Ramos (cell line): Measurements from ENCODE around the gene WFDC10B.
"Not testable (repeated sequence)": the region's sequence is repeated elsewhere in the genome, so short reads cannot be mapped to it uniquely, and the experiment has no call there.

Experiments used
- in situ Hi-C: fragments of 300-500 bp; cut with MboI; formaldehyde crosslinking; loops from one replicate; pipeline ENCODE4 v1.14.3; 2022; ENCODE audit warnings: low sequenced_read_pairs; ENCODE audit not compliant: unreplicated experiment

WFDC10B gene

DNA sequence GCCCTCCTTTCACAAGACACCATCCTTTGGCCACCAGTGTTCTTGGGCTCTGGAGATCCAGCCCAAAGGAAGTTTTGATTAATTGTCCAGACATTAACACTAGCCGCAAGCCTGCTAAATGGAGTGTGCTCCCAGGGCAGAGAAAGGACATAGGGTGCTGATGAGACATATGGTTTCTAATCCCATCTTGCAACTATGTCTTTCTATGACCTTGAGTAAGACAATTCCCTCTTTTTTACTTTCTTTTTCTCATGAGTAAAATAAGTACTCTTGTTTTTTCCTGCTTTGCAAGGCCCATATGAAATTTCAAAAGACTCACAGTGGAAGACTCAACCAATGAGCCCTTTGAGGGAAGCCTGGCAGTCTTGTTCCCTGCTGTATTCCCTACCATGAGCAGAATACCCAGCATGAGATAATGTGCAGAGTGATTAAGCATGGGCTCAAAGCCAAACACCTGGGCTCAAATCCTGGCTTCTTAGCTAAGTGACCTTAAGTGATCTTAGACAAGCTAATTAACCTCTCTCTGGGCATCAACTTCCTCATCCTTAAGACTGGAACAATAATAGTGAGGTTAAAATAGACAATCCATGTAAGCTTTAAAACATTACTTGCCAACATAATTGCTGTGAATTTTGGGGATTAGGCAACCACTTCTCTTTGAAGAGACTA lies at the start of gene WFDC10B:
TSS of gene WFDC10B (minus strand) at position 51 of the 669 bp plus-strand sequence. CDS start 19,027 bp downstream, outside the sequence.
- in situ Hi-C loops, result no loop called here

DNA sequence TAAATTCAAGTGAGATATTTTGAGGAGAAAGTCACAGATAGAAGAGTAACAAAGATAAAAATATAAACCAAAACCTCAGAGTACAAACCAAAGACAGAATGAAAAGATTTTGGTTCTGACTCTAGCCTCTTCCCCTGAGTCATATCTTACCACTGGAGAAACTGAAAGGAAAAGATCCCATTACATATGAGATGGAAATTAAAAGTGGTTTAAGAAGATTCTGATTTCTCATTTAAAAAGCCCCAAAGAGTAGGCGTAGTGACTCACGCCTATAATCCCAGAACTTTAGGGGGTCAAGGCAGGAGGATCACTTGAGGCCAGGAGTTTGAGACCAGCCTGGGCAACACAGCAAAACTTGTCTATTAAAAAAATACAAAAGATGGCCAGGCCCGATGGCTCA lies 47.9 kb upstream of the WFDC10B start:
- in situ Hi-C loops, result loop anchor here (25.0 kb wide), 2 partner anchors 290 to 440 kb away; partner anchors contain the start of genes MATN4, RBPJL and WFDC2

DNA sequence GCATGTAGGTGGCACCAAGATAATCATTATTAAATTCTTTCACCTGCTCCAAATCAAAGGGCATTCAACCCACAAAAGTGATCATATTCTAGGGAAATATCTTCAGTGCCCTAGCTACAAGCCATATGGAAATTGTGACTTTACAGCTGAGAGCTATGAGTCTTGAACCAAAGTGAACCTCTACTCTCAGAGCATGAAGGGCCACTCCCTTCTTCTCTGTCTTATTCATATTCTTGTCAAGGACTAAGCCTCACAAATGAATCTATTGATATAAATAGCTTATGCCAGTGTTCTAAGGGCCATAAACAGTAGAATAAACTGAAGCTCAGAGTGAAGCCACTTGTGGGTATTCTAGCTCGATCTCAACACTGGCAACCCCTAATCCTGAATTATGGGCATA lies 46.9 kb upstream of the WFDC10B start:
- in situ Hi-C loops, result loop anchor here (25.0 kb wide), 2 partner anchors 289 to 439 kb away; partner anchors contain the start of genes MATN4, RBPJL and WFDC2

DNA sequence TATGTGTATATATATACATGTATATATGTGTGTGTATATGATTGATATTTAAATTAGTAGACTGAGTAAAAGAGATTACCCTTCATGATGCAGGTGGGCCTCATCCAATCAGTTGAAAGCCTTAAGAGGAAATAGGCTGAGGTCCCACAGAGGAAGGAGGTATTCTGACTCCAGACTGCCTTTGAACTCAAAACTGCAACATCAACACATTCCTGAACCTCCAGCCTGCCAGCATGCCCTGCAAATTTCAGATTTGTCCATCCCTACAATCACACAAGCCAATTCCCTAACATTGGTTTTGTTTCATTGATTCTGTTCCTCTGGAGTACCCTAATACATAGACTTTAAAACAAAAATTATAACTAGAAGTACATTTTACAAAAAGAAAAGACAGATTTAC lies 40.2 kb upstream of the WFDC10B start:
- in situ Hi-C loops, result no loop called here

DNA sequence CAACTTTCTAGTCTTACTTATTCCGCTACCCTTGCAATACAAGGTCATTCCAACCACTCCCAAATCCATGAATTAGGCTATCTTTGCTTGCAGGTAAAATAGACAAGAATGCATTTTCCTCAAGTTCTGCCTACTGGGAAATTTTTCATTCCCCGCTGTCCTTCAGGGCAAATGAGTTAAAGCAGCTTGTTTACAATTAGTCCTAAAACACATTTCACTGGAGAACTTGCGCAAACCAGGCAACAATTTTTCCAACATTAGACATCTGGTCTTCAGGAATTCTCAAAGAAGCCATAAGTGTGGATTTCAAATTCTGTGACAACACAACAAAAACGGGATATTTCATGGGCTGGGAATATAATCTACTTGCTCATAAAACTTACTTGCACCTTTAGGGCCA lies 37.8 kb upstream of the WFDC10B start:
- in situ Hi-C loops, result no loop called here

DNA sequence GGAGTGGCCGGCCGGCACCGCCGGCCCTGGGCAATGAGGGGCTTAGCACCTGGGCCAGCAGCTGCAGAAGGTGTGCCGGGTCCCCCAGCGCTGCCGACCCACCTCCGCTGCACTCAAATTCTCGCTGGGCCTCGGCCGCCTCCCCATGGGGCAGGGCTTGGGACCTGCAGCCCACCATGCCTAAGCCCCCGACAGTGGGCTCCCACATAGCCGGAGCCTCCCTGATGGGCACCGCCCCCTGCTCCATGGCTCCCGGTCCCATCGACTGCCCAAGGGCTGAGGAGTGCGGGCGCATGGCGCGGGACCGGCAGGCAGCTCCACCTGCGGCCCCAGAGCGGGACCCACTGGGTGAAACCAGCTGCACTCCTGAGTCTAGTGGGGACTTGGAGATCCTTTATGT lies 31.2 kb upstream of the WFDC10B start:
- in situ Hi-C loops, result no loop called here

DNA sequence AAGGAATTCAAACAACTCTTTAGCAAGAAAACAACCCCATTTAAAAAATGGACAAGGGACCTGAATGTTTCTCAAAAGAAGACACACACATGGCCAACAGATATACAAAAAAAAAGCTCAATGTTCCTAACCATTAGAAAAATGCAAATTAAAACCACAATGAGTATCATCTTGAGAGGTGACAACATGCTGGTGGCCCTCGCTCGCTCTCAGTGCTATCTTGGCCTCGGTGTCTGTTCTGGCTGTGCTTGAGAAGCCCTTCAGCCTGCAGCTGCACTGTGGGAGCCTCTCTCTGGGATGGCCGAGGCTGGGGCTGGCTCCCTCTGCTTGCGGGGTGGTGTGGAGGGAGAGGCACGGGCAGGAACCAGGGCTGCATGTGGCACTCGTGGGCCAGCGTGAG lies 30.7 kb upstream of the WFDC10B start:
- in situ Hi-C loops, result no loop called here

DNA sequence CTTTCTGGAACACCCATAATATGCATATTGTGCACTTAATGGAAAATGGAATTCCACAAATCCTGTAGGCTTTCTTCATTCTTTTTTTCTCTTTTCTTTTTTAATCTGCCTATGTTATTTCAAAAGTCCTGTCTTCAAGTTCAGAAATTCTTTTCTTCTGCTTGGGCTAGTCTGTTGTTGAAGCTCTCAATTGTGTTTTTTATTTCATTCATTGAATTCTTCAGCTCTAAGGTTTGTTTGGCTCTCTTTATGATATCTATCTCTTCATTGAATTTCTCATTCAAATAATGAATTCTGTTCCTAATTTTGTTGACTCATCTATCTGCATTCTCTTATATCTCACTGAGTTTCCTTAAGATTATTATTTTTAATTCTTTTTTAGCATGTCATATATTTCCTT lies 27.4 kb upstream of the WFDC10B start:
- in situ Hi-C loops, result no loop called here

DNA sequence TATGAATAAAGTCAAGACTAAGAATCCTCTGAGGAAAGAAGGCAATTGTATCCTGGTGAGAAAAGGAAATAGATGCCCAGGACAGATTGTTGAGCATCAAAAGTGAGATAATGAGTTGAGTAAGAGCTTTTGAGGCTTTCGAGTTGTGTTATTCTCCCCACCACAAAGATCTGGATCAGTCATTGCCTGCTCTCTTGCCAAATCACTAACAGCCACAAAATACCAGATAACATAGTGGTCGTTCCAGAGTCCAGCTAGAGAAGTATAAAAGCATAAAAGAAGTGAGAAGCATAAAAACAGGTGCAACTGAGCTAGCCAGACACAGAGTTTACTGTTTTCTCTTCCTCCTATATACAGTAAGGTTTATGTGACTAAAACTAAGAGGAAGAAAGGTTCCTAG lies 22.2 kb upstream of the WFDC10B start:
- in situ Hi-C loops, result no loop called here

DNA sequence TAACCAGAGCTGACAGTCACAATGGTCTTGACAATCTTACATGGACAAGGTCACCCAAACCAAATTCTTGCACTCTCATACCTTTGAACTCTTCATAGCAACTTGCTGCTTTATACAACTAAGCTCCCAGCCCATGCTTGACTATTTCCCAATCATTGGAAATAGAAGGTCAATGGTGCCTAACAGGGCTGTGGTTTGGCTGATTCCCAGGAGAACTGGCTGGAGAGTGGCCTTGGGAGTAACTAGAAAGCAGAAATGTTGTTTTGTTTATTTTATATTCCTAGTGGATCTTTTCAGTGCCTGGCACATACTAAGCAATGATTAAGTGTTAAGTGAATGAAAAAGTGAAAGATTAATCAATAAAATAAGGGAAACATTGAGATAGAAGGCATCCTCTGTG lies 20.3 kb upstream of the WFDC10B start:
- in situ Hi-C loops, result no loop called here

DNA sequence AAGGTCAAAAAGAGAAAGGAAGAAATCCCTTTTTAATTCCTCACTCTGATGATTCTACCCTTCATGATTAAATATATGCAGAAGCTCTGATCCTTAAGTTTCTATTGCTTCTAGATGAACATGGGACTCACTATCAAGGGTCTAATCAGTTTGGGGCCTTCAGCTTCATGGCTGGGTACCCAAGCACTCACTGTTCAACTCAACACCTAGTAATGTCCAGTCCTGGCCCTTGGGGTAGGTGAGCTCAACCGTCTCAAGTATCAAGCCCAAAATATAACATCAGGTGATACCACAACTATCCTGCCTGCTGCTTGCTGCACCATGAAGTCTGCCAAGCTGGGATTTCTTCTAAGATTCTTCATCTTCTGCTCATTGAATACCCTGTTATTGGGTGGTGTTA lies 17.2 kb upstream of the WFDC10B start, which contains the start of gene SPINT4:
TSS of gene SPINT4 (plus strand) at position 301 of the 400 bp plus-strand sequence. CDS start at position 322, 21 bp downstream.
- in situ Hi-C loops, result no loop called here

DNA sequence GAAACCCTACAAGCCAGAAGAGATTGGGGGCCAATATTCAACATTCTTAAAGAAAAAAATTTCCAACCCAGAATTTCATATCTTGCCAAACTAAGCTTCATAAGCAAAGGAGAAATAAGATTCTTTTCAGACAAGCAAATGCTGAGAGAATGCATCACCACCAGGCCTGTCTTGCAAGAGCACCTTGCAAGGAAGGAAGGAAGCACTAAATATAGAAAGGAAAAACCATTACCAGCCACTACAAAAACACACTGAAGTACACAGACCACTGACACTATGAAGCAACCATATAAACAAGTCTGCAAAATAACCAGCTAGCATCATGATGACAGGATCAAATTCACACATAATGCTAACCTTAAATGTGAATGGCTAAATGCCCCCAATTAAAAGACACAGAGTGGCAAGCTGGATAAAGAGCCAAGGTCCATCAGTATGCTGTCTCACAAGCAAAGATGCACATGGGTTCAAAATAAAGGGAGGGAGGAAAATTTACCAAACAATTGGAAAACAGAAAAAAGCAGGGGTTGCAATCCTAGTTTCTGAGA lies 11.4 kb upstream of the WFDC10B start:
- in situ Hi-C loops, result not testable (repeated sequence)

DNA sequence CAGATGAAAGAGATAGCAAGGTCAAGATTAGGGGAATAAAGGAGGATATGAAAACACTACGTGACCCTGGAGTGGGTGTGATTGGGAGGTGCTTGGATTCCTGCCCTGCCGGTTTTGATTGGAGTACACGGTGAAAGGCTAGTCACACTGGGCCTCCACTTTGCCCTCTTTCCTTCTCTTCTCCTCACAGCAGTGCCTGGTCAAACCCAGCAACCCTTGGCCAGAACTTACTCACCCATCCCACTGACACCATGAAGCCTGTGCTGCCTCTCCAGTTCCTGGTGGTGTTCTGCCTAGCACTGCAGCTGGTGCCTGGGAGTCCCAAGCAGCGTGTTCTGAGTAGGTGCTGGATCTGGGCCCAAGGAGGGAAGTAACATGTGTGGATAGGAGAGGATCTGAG lies 2.9 kb downstream of the WFDC10B start, which contains the start of gene WFDC13:
TSS of gene WFDC13 (plus strand) at position 166 of the 400 bp plus-strand sequence. CDS start at position 252, 86 bp downstream.
- in situ Hi-C loops, result no loop called here

DNA sequence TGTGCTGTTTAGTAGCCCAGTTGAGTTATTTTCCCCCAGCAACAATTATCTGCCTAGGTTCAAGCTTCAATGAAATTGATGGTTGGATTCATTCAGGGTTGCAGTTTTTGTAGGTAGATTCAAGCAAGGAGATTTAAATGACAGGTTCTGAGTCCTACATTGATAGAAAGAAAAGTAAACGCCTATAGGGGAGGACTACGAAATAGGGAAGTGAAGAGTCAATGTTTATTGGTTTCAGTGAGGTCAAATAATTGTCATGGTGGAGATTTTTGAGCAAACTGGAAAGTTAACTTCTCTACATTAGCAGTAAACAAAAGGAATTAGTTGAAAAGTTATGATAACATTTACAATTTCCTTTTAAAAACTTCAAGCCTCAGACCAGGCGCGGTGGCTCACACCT lies 3.7 kb downstream of the WFDC10B start:
- in situ Hi-C loops, result no loop called here

DNA sequence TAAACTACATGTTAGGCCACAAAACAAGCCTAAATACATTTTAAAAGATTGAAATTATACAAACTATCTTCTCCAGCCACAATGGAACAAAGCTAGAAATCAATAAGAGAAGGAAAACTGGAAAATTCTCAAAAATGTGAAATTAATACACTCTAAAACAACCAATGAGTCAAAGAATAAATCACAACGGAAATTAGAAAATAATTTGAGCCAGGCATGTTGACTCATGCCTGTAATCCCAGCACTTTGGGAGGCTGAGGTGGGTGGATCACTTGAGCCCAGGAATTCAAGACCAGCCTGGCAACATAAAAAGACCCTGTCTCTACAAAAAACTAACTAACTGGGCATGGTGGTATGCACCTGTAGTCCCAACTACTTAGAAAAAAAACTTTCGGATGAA lies 9.3 kb downstream of the WFDC10B start:
- in situ Hi-C loops, result no loop called here

DNA sequence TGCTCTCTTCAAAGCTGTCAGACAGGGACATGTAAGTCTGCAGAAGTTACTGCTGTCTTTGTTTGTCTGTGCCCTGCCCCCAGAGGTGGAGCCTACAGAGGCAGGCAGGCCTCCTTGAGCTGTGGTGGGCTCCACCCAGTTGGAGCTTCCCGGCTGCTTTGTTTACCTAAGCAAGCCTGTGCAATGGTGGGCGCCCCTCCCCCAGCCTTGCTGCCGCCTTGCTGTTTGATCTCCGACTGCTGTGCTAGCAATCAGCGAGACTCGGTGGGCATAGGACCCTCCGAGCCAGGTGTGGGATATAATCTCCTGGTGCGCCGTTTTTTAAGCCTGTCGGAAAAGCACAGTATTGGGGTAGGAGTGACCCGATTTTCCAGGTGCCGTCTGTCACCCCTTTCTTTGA lies 11.5 kb downstream of the WFDC10B start:
- in situ Hi-C loops, result not testable (repeated sequence)

DNA sequence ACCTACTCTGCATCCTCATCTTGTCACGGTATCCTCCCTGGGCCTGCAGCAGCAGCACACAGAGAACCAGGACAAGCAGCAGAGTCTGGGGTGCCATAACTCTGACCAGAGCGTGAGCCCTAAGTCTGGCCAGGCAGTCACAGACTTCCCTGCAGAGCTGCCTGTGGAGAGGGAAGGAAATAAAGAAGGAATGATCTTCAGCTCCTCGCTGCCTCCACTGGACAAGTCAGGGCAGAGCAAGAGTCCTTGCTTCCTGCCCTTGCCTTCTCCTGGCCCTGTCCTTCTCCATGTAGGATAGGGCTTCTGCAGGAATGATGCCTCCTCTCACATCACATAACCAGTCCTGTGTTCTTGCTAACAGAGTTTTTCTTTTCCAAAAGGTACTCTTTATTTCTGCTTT lies 18.9 kb downstream of the WFDC10B start:
- in situ Hi-C loops, result no loop called here

DNA sequence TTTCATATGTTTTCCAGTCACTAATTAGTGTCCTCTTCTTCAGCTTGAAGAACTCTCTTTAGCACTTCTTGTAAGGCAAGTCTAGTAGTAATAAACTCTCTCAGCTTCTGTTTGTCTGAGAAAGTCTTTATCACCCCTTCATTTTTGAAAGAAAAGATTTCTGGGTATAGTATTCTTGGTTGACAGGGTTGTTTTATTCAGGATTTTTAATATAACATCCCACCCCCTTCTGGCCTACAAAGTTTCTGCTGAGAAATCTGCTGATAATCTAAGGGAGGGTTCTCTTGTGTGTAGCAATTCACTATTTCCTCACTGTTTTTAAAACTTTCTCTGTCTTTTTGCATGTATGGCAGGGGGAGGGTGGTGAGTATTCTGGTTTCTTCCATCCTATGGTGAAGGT lies 25.2 kb downstream of the WFDC10B start:
- in situ Hi-C loops, result no loop called here

DNA sequence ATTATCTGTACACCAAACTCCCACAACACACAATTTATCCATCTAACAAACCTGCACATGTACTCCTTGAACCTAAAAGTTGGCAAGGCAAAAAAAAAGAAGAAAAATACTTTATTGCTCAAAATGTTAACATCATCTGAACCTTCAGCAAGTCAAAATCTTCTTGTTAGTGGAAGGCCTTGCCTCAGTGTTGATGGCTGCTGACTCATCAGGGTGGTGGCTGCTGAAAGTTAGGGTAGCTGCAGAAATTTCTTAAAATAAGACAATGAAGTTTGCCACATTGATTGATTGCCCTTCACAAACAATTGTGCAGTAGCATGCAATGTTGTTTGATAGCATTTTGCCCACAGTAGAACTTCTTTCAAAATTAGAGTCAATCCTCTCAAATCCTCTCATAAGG lies 32.1 kb downstream of the WFDC10B start:
- in situ Hi-C loops, result no loop called here

DNA sequence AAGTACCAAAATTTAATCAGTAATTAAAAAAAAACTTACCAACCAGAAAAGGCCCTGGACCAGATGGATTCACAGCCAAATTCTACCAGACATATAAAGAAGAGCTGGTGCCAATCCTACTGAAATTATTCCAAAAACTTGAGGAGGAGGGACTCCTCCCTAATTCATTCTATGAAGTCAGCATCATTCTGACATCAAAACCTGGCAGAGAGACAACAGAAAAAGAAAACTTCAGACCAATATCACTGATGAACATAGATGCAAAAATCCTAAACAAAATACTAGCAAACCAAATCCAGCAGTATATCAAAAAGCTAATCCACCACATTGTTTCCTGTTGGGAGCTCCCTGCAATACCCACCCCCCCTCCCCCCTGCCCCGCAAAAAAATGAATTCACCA lies 34.7 kb downstream of the WFDC10B start, which contains the start of gene WFDC11:
TSS of gene WFDC11 (minus strand) at position 101 of the 400 bp plus-strand sequence. CDS start 19,639 bp downstream, outside the sequence.
- in situ Hi-C loops, result no loop called here

DNA sequence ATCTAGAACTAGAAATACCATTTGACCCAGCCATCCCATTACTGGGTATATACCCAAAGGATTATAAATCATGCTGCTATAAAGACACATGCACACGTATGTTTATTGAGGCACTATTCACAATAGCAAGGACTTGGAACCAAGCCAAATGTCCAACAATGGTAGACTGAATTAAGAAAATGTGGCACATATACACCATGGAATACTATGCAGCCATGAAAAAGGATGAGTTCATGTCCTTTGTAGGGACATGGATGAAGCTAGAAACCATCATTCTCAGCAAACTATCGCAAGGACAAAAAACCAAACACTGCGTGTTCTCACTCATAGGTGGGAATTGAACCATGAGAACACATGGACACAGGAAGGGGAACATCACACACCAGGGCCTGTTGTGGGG lies 47.8 kb downstream of the WFDC10B start:
- in situ Hi-C loops, result not testable (repeated sequence)

DNA sequence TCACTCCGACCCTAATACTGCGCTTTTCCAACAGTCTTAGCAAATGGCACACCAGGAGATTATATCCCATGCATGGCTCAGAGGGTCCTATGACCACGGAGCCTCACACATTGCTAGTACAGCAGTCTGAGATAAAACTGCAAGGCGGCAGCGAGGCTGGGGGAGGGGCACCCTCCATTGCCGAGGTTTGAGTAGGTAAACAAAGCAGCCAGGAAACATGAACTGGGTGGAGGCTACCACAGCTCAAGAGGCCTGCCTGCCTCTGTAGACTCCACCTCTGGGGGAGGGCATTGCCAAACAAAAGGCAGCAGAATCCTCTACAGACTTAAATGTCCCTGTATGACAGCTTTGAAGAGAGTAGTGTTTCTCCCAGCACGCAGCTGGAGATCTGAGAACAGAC lies 53.1 kb downstream of the WFDC10B start:
- in situ Hi-C loops, result not testable (repeated sequence)
